MM.1S (cell line): ENCODE results near the gene CTSK.
"Not testable (repeated sequence)": the region's sequence is repeated elsewhere in the genome, so short reads cannot be mapped to it uniquely, and the experiment has no call there.

Experiments
- DNase-seq: peaks from one replicate; pipeline ENCODE4 v3.0.0-alpha.2; 2015
- H2AFZ ChIP-seq: fragments of 300-600 bp; sonication (generic); 2 replicates; pipeline ENCODE4 v1.6.0; 2016; ENCODE audit warnings: antibody characterized with exemption, low read length
- H3F3A ChIP-seq: fragments of 300-600 bp; sonication (generic); 2 replicates; pipeline ENCODE4 v1.6.1; 2016; ENCODE audit warnings: mild to moderate bottlenecking, antibody characterized with exemption, low read length, moderate library complexity, mixed read lengths; ENCODE audit not compliant: insufficient read depth
- H3K27ac ChIP-seq: fragments of 300-600 bp; sonication (generic); 2 replicates; pipeline ENCODE4 v1.5.1; 2016; ENCODE audit warnings: mild to moderate bottlenecking, low read length
- H3K27me3 ChIP-seq: fragments of 300-600 bp; sonication (generic); replicated peaks from 2 replicates; pipeline ENCODE4 v1.6.0; 2016; ENCODE audit warnings: low read length; ENCODE audit not compliant: insufficient read depth
- H3K36me3 ChIP-seq: fragments of 300-600 bp; sonication (generic); replicated peaks from 2 replicates; pipeline ENCODE4 v1.6.1; 2016; ENCODE audit warnings: mild to moderate bottlenecking, low read length, mixed read lengths; ENCODE audit not compliant: insufficient read depth
- H3K4me1 ChIP-seq: fragments of 300-600 bp; sonication (generic); 2 replicates; pipeline ENCODE4 v1.6.1; 2016; ENCODE audit warnings: low read length, mixed read lengths
- H3K4me2 ChIP-seq: fragments of 300-600 bp; sonication (generic); 2 replicates; pipeline ENCODE4 v1.6.0; 2016; ENCODE audit warnings: low read depth, low read length
- H3K4me3 ChIP-seq: fragments of 300-600 bp; sonication (generic); 2 replicates; pipeline ENCODE4 v1.5.1; 2016; ENCODE audit warnings: low read length, mixed read lengths
- H3K79me2 ChIP-seq: fragments of 300-600 bp; sonication (generic); 2 replicates; pipeline ENCODE4 v1.6.1; 2016; ENCODE audit warnings: mixed run types, low read length, mixed read lengths
- H3K9ac ChIP-seq: fragments of 300-600 bp; sonication (generic); 2 replicates; pipeline ENCODE4 v1.6.1; 2016; ENCODE audit warnings: low read length, mixed read lengths
- H3K9me2 ChIP-seq: fragments of 300-600 bp; sonication (generic); replicated peaks from 2 replicates; pipeline ENCODE4 v1.6.1; 2016; ENCODE audit warnings: mild to moderate bottlenecking, low read length, mixed read lengths; ENCODE audit not compliant: insufficient read depth
- H3K9me3 ChIP-seq: fragments of 300-600 bp; sonication (generic); replicated peaks from 2 replicates; pipeline ENCODE4 v1.6.1; 2016; ENCODE audit warnings: mild to moderate bottlenecking, low read length, mixed read lengths; ENCODE audit not compliant: insufficient read depth
- H4K20me1 ChIP-seq: fragments of 300-600 bp; sonication (generic); 2 replicates; pipeline ENCODE4 v1.6.1; 2016; ENCODE audit warnings: mild to moderate bottlenecking, low read length, moderate library complexity, mixed read lengths; ENCODE audit not compliant: insufficient read depth
- CTCF ChIP-seq: fragments of 300-600 bp; sonication (generic); IDR thresholded peaks from 2 replicates; pipeline ENCODE4 v1.5.1; 2016; ENCODE audit warnings: antibody characterized with exemption, low read length, mixed read lengths
- EZH2 ChIP-seq: fragments of 300-600 bp; sonication (generic); optimal IDR thresholded peaks from 2 replicates; pipeline ENCODE3; 2017; ENCODE audit warnings: low read depth, mild to moderate bottlenecking, antibody characterized with exemption, low read length, mixed read lengths
- EZH2phosphoT487 ChIP-seq: fragments of 300-600 bp; sonication (generic); IDR thresholded peaks from 2 replicates; pipeline ENCODE4 v1.6.1; 2018; ENCODE audit warnings: antibody characterized with exemption, low read length

Gene CTSK

GRCh38 chr1:150841626-150842025 lies 33.6 kb upstream of the CTSK start:
- H3F3A ChIP-seq: no peaks in the 10 kb centered on the region
- H3K4me2 ChIP-seq: no peak overlapping the region
- H3K4me1 ChIP-seq: peaks cover 6% of the 10 kb centered on the region
- TF ChIP-seq EZH2 (no peak), EZH2phosphoT487 (no peak), CTCF (no peak)
- no peak overlapping the region for H3K4me3 ChIP-seq
- DNase-seq: no peak
- H3K27ac ChIP-seq: no peak overlapping the region
- H3K27me3 ChIP-seq: no peaks in the 10 kb centered on the region
- H3K9me2 ChIP-seq: no peaks in the 10 kb centered on the region
- no peak overlapping the region for H2AFZ ChIP-seq
- H3K36me3 ChIP-seq: 0 out of 2 replicates have a peak, but pooled peaks cover 6% of the 10 kb centered on the region
- H3K79me2 ChIP-seq: no peaks in the 10 kb centered on the region
- H4K20me1 ChIP-seq: no peaks in the 10 kb centered on the region
- no peaks in the 10 kb centered on the region for H3K9me3 ChIP-seq
- no peak overlapping the region for H3K9ac ChIP-seq

- H3K27me3 ChIP-seq, H3K4me2 ChIP-seq, H3K27ac ChIP-seq, H3K9ac ChIP-seq, H3K4me1 ChIP-seq, H2AFZ ChIP-seq, H3K9me3 ChIP-seq, H3F3A ChIP-seq, H3K79me2 ChIP-seq, H3K9me2 ChIP-seq, H4K20me1 ChIP-seq, DNase-seq, H3K4me3 ChIP-seq: not testable (repeated sequence)
- 0 out of 2 replicates have a peak, but pooled peaks cover 11% of the 10 kb centered on the region for H3K36me3 ChIP-seq
These were observed 32.8 kb upstream of the CTSK start for GRCh38 chr1:150840850-150841249.

DNA sequence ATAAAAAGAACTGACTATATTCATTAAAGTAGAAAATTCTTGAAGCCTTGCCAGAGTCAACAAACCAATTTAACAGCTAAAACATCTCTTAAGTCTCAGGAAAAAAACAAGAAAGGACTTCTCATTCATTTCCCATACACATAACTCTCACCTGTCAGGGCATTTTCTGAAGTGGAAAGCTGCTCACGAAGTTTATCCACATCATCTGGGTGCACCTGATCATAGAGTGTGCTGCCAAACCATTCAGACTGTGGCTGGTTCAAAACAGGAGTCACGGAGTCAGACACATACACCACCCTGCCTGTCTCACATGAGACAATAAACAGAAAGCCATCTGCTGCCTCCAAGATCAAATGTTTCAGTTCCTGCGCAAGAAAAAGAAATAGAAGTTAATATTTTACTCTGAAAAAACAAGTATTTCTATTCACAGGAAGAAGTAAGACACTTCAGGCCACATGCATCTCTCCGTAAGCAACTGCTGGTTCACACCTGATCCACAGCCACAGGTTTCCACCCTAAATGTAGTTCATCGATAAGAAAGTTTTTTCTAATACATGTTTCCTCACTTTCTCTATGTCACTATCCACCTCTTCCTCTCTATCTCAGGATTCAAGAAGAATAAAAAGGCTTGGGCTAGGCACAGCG lies 28.2 kb upstream of the CTSK start:
- H3K9ac ChIP-seq: no peak overlapping the region
- H3F3A ChIP-seq: no peaks in the 10 kb centered on the region
- no peak for DNase-seq
- TF ChIP-seq EZH2: no peak
- no peak for TF ChIP-seq CTCF
- no peak for TF ChIP-seq EZH2phosphoT487
- no peaks in the 10 kb centered on the region for H3K9me2 ChIP-seq
- no peaks in the 10 kb centered on the region for H3K9me3 ChIP-seq
- no peaks in the 10 kb centered on the region for H3K79me2 ChIP-seq
- no peaks in the 10 kb centered on the region for H4K20me1 ChIP-seq
- H3K27ac ChIP-seq: no peak overlapping the region
- H3K36me3 ChIP-seq: 0 out of 2 replicates have a peak, but pooled peaks cover 11% of the 10 kb centered on the region
- no peak overlapping the region for H3K4me3 ChIP-seq
- no peaks in the 10 kb centered on the region for H3K27me3 ChIP-seq
- no peak overlapping the region for H3K4me2 ChIP-seq
- no peaks in the 10 kb centered on the region for H3K4me1 ChIP-seq
- no peak overlapping the region for H2AFZ ChIP-seq

DNA sequence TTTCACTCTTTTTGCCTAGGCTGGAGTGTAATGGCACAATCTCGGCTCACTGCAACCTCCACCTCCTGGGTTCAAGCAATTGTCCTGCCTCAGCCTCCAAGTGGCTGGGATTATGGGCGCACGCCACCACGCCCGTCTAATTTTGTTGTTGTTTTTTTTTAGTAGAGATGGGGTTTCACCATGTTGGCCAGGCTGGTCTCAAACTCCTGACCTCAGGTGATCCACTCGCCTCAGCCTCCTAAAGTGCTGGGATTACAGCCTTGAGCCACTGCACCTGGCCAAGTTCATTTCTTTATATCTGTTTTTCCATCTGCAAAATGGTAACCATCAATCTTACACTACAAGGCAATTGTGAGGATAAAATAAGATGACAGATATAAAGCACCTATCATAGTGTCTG lies 25.9 kb upstream of the CTSK start:
- not testable (repeated sequence) for H3K79me2 ChIP-seq, H2AFZ ChIP-seq, H3K27ac ChIP-seq, H3K4me3 ChIP-seq, H3K4me2 ChIP-seq, H3K9ac ChIP-seq, H3K27me3 ChIP-seq, H3K9me2 ChIP-seq, DNase-seq, H3K4me1 ChIP-seq, H4K20me1 ChIP-seq, H3F3A ChIP-seq, H3K36me3 ChIP-seq, H3K9me3 ChIP-seq
